GF-D8 (cell line): Measurements from ENCODE around the gene NUP58.

ENCODE experiments used
- DNase-seq: peaks from one replicate; lab custom pipeline; 2025; lab: John Stamatoyannopoulos, UW

The NUP58 gene

GRCh38 chr13:25377244-25377962 is 76.0 kb downstream of the NUP58 start:
- DNase-seq, result no peak

- DNase-seq, result no peak
Measured at GRCh38 chr13:25378528-25378927, 77.1 kb downstream of the NUP58 start.

- DNase-seq, result no peak
Measured at GRCh38 chr13:25379011-25379410, 77.6 kb downstream of the NUP58 start.

- no peak for DNase-seq
Measured at GRCh38 chr13:25380082-25380481, 78.7 kb downstream of the NUP58 start.

- DNase-seq, result no peak
Measured at GRCh38 chr13:25380741-25381324, 79.4 kb downstream of the NUP58 start.

- DNase-seq, result no peak
Measured at GRCh38 chr13:25384758-25385410, 83.5 kb downstream of the NUP58 start.

- DNase-seq, result no peak
Measured at GRCh38 chr13:25391932-25392331, 90.5 kb downstream of the NUP58 start.
